Left kidney (tissue), 2 donors: ENCODE results near the gene HMCN2. TPM values are rescaled to one million over a fixed set of nuclear protein-coding genes. Genes with fewer than 3 reads are reported as not detected.
"Not testable (repeated sequence)": the region's sequence is repeated elsewhere in the genome, so short reads cannot be mapped to it uniquely, and the experiment has no call there.

Experiments used
- DNase-seq: peaks from one replicate; pipeline ENCODE4 v3.0.0-alpha.2; 2013
- polyA plus RNA-seq: library from polyadenylated mRNA; unstranded; fragments of 120-200 nt; gene quantifications from one replicate; pipeline ENCODE4 v1.2.1, GENCODE V29; 2013; ENCODE audit not compliant: insufficient read length

The HMCN2 gene
- polyA plus RNA-seq, 1 donor: 0.98 TPM

GRCh38 chr9:130391866-130392265 is 126.3 kb downstream of the HMCN2 start:
- no peak for DNase-seq

GRCh38 chr9:130393681-130394071 is 128.1 kb downstream of the HMCN2 start:
- no peak for DNase-seq

- DNase-seq: no peak
These were observed 128.8 kb downstream of the HMCN2 start for GRCh38 chr9:130394320-130394719.

- no peak for DNase-seq
These were observed 129.4 kb downstream of the HMCN2 start for GRCh38 chr9:130394814-130395470.

- no peak for DNase-seq
These were observed 130.4 kb downstream of the HMCN2 start for GRCh38 chr9:130395810-130396435.

GRCh38 chr9:130396581-130396980 is 131.0 kb downstream of the HMCN2 start:
- DNase-seq: no peak

GRCh38 chr9:130398487-130399240 is 133.1 kb downstream of the HMCN2 start:
- DNase-seq: no peak

- DNase-seq: no peak
These were observed 134.2 kb downstream of the HMCN2 start for GRCh38 chr9:130399768-130400167.

- no peak for DNase-seq
These were observed 135.3 kb downstream of the HMCN2 start for GRCh38 chr9:130400870-130401269.

GRCh38 chr9:130401742-130402141 is 136.2 kb downstream of the HMCN2 start:
- DNase-seq: not testable (repeated sequence)

GRCh38 chr9:130402243-130402642 is 136.7 kb downstream of the HMCN2 start:
- no peak for DNase-seq

- DNase-seq: no peak
These were observed 137.3 kb downstream of the HMCN2 start for GRCh38 chr9:130402645-130403440.

- no peak for DNase-seq
These were observed 140.2 kb downstream of the HMCN2 start for GRCh38 chr9:130405657-130406257.

- no peak for DNase-seq
These were observed 140.8 kb downstream of the HMCN2 start for GRCh38 chr9:130406278-130406895.

- DNase-seq: no peak
These were observed 142.5 kb downstream of the HMCN2 start for GRCh38 chr9:130407916-130408663.

- DNase-seq: no peak
These were observed 143.1 kb downstream of the HMCN2 start for GRCh38 chr9:130408669-130409068.

- DNase-seq: no peak
These were observed 143.7 kb downstream of the HMCN2 start for GRCh38 chr9:130409246-130409645.

- DNase-seq: no peak
These were observed 144.9 kb downstream of the HMCN2 start for GRCh38 chr9:130410443-130410842.

GRCh38 chr9:130411566-130411915 is 146.0 kb downstream of the HMCN2 start:
- DNase-seq: no peak

- no peak for DNase-seq
These were observed 148.6 kb downstream of the HMCN2 start for GRCh38 chr9:130414081-130414731.
